Hepatocyte (in vitro differentiated cells): ENCODE results near the gene PPID. TPM values are rescaled to one million over a fixed set of nuclear protein-coding genes. Genes with fewer than 3 reads are reported as not detected.
"Not testable (repeated sequence)": the region's sequence is repeated elsewhere in the genome, so short reads cannot be mapped to it uniquely, and the experiment has no call there.

Source experiments
- DNase-seq: peaks from one replicate; pipeline ENCODE4 v3.0.0-alpha.2; 2016; ENCODE audit warnings: low spot score
- H2AFZ ChIP-seq: fragments of 200-600 bp; sonication (generic); 2 replicates; pipeline ENCODE4 v1.6.0; 2016; ENCODE audit warnings: antibody characterized with exemption, mild to moderate bottlenecking
- H3K27ac ChIP-seq: fragments of 200-600 bp; sonication (generic); 2 replicates; pipeline ENCODE4 v1.5.1; 2016; ENCODE audit warnings: mild to moderate bottlenecking
- H3K27me3 ChIP-seq: fragments of 200-600 bp; sonication (generic); 2 replicates; pipeline ENCODE4 v1.6.1; 2016
- H3K36me3 ChIP-seq: fragments of 200-600 bp; sonication (generic); replicated peaks from 2 replicates; pipeline ENCODE4 v1.5.1; 2016; ENCODE audit warnings: low read depth; ENCODE audit not compliant: insufficient read depth
- H3K4me1 ChIP-seq: fragments of 200-600 bp; sonication (generic); 2 replicates; pipeline ENCODE4 v1.5.1; 2016; ENCODE audit warnings: mild to moderate bottlenecking, moderate library complexity; ENCODE audit not compliant: insufficient read depth
- H3K4me2 ChIP-seq: fragments of 200-600 bp; sonication (generic); 2 replicates; pipeline ENCODE4 v1.6.0; 2016
- H3K4me3 ChIP-seq: fragments of 200-600 bp; sonication (generic); 2 replicates; pipeline ENCODE4 v1.5.1; 2016; ENCODE audit warnings: mild to moderate bottlenecking
- H3K79me2 ChIP-seq: fragments of 200-600 bp; sonication (generic); 2 replicates; pipeline ENCODE4 v1.6.0; 2017; ENCODE audit warnings: mild to moderate bottlenecking
- H3K9me2 ChIP-seq: fragments of 200-600 bp; sonication (generic); replicated peaks from 2 replicates; pipeline ENCODE4 v1.6.0; 2017; ENCODE audit warnings: mild to moderate bottlenecking; ENCODE audit not compliant: insufficient read depth
- H3K9me3 ChIP-seq: fragments of 200-600 bp; sonication (generic); 2 replicates; pipeline ENCODE4 v1.5.1; 2016; ENCODE audit warnings: low read depth, mild to moderate bottlenecking
- H4K20me1 ChIP-seq: fragments of 200-600 bp; sonication (generic); 2 replicates; pipeline ENCODE4 v1.6.0; 2016; ENCODE audit warnings: mild to moderate bottlenecking; ENCODE audit not compliant: insufficient read depth, poor library complexity, severe bottlenecking
- CTCF ChIP-seq: fragments of 200-600 bp; sonication (generic); IDR thresholded peaks from 2 replicates; pipeline ENCODE4 v1.5.1; 2016; ENCODE audit warnings: antibody characterized with exemption, mild to moderate bottlenecking; ENCODE audit not compliant: poor library complexity
- EZH2 ChIP-seq: fragments of 200-600 bp; sonication (generic); IDR thresholded peaks from 2 replicates; pipeline ENCODE4 v1.6.1; 2016; ENCODE audit warnings: antibody characterized with exemption, mild to moderate bottlenecking, borderline replicate concordance
- EZH2phosphoT487 ChIP-seq: fragments of 200-600 bp; sonication (generic); IDR thresholded peaks from one replicate; pipeline ENCODE4 v1.6.1; 2018; ENCODE audit warnings: antibody characterized with exemption, mild to moderate bottlenecking, low read depth, moderate library complexity; ENCODE audit not compliant: unreplicated experiment, severe bottlenecking
- WGBS: methylation state at CpG from one replicate; pipeline ENCODE4 v1.1.6; 2016; ENCODE audit warnings: low lambda C conversion rate; ENCODE audit errors: missing lambda C conversion rate; 5-methylcytosine and 5-hydroxymethylcytosine counted together
- polyA plus RNA-seq: library from polyadenylated mRNA; unstranded; fragments of >200 nt; fragmentation: Nextera tagmentation; extraction: Ambion mirVana; gene quantifications from 2 replicates; pipeline ENCODE4 v1.2.1, GENCODE V29; 2016
- total RNA-seq: library from RNA; depleted of rRNA; stranded (reverse); fragments of >200 nt; gene quantifications from 2 replicates; pipeline ENCODE4 v1.2.3, GENCODE V29; 2014

Gene PPID
- total and polyA plus RNA-seq, 2 experiments from 2014 or later, result 41.2 to 49.3 TPM

DNA sequence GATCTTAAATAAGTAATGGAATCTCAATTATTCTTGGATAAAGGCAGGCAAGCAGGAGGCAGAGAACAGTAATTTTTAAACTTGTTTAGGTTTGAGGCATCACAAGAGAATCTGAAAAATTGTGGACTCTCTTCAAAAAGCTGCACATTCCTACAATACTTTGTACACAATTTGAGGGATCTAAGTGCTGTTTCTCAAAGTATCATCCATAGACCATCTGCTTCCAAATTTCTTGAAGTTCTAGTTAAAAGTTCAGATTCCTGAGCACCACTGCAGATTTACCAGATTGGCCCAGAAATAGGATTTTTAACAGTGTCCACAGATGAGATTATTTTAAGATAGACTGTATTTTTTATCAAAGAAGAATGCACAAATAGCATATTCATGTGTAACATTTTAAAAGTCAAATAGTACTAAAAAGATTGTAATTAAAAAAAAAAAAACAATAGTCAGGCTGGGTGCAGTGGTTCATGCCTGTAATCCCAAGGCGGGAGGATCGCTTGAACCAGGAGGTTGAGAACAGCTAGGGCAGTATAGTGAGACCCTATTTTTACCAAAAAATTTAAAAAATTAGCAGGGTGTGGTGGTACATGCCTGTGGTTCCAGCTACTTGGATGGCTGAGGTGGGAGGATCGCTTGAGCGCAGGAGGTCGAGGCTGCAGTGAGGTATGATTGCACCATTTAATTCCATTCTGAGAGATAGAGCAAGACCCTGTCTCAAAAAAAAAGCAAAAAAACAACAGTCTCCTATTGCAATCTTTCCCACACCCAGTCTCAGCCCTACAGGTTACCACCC lies 31.4 kb upstream of the PPID start:
- Histone ChIP-seq H3K9me2 (no peaks in the 10 kb centered on the region), H3K36me3 (no peaks in the 10 kb centered on the region), H4K20me1 (no peaks in the 10 kb centered on the region), H2AFZ (no peak overlapping the region), H3K4me1 (no peaks in the 10 kb centered on the region), H3K27me3 (no peaks in the 10 kb centered on the region), H3K9me3 (no peaks in the 10 kb centered on the region), H3K27ac (no peak overlapping the region), H3K4me2 (no peak overlapping the region), H3K79me2 (no peaks in the 10 kb centered on the region), H3K4me3 (no peak overlapping the region)
- WGBS, result 97% methylated on average over 5 of the region's 5 CpGs
- DNase-seq, result no peak
- TF ChIP-seq EZH2phosphoT487, result no peak
- TF ChIP-seq EZH2, result no peak
- no peak for TF ChIP-seq CTCF

DNA sequence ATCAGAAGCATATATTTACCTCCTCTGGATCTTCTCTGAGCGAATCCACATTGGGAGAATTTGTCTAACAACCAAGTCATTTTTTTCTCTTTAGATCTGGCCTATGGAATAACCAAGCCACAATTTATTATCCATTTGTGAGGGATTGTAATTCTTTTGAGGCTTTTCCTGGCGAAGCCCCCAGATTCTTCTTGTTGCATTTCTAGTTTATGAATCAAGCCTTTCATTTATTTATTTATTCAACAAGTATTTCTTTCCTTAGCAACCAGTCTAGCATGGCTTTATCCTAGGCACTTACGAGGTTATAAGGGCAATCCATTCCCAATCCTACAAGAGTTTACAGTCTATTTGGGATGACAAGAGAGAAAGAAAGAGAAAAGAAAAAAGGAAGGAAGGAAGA lies 27.2 kb upstream of the PPID start:
- H3K27ac ChIP-seq, result no peak overlapping the region
- DNase-seq, result no peak

DNA sequence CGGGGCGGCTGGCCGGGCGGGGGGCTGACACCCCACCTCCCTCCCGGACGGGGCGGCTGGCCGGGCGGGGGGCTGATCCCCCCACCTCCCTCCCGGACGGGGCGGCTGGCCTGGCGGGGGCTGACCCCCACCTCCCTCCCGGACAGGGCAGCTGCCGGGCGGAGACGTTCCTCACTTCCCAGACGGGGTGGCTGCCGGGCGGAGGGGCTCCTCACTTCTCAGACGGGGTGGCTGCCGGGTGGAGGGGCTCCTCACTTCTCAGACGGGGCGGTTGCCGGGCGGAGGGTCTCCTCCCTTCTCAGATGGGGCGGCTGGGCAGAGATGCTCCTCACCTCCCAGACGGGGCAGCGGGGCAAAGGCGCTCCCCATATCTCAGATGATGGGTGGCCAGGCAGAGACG lies 23.3 kb upstream of the PPID start:
- H3K9me2 ChIP-seq, H3K27me3 ChIP-seq, H3K27ac ChIP-seq, H2AFZ ChIP-seq, H3K79me2 ChIP-seq, H4K20me1 ChIP-seq, H3K4me2 ChIP-seq, H3K4me1 ChIP-seq, H3K36me3 ChIP-seq, DNase-seq, H3K4me3 ChIP-seq, H3K9me3 ChIP-seq: not testable (repeated sequence)
- 100% methylated on average over 1 of the region's 31 CpGs for WGBS

More for the DNA sequence above, 27.2 kb upstream of the PPID start:
- Histone ChIP-seq H4K20me1 (no peaks in the 10 kb centered on the region), H3K4me1 (no peaks in the 10 kb centered on the region), H3K9me3 (no peaks in the 10 kb centered on the region), H3K79me2 (no peaks in the 10 kb centered on the region), H3K36me3 (no peaks in the 10 kb centered on the region), H3K4me3 (no peak overlapping the region), H2AFZ (no peak overlapping the region), H3K9me2 (no peaks in the 10 kb centered on the region), H3K27me3 (no peaks in the 10 kb centered on the region), H3K4me2 (no peak overlapping the region)
- TF ChIP-seq CTCF (no peak), EZH2 (no peak)
- WGBS, result 86% methylated on average over 3 of the region's 3 CpGs

GRCh38 chr4:158741326-158742021 lies 18.3 kb upstream of the PPID start:
- no peak overlapping the region for H3K27ac ChIP-seq
- H3K9me2 ChIP-seq, result no peaks in the 10 kb centered on the region
- WGBS, result 77% methylated on average over 3 of the region's 3 CpGs
- H2AFZ ChIP-seq, result no peak overlapping the region
- H3K4me3 ChIP-seq, result no peak overlapping the region
- H3K4me1 ChIP-seq, result no peaks in the 10 kb centered on the region
- no peaks in the 10 kb centered on the region for H3K79me2 ChIP-seq
- H3K4me2 ChIP-seq, result no peak overlapping the region
- H4K20me1 ChIP-seq, result no peaks in the 10 kb centered on the region
- H3K27me3 ChIP-seq, result no peaks in the 10 kb centered on the region
- no peaks in the 10 kb centered on the region for H3K36me3 ChIP-seq
- TF ChIP-seq EZH2, result no peak
- TF ChIP-seq CTCF, result no peak
- TF ChIP-seq EZH2phosphoT487, result no peak
- H3K9me3 ChIP-seq, result no peaks in the 10 kb centered on the region
- no peak for DNase-seq
